ENCODE measurements around the gene FAM186B. TPM values are rescaled to one million over a fixed set of nuclear protein-coding genes. Genes with fewer than 3 reads are reported as not detected.

Gene FAM186B
- total RNA-seq, 1 experiment from 2014 or later, result 0.42 TPM

GRCh38 chr12:49560695-49561094, 44.7 kb downstream of the FAM186B start:
- Histone ChIP-seq H3K4me3 (replicated peaks in 1 of 2; ENCODE audit: low read depth in 1 of 2, low read length in 2 of 2) (no peak overlapping the region), H3K9me2 (ENCODE audit: insufficient read depth) (no peaks in the 10 kb centered on the region), H4K20me1 (ENCODE audit: insufficient read depth) (no peaks in the 10 kb centered on the region), H3K9ac (ENCODE audit: low read length) (no peak overlapping the region), H3K27me3 (ENCODE audit: insufficient read depth, low read length) (no peaks in the 10 kb centered on the region), H3K4me1 (ENCODE audit: control insufficient read depth in 1 of 2, insufficient read depth in 2 of 2, low read length in 2 of 2) (no peaks in the 10 kb centered on the region), H2AFZ (ENCODE audit: low read depth, low read length, poor library complexity, severe bottlenecking) (no peak overlapping the region), H3K79me2 (ENCODE audit: insufficient read depth, low read length) (peaks cover 10% of the 10 kb centered on the region; the same call in 1 of the 2 replicates), H3K4me2 (ENCODE audit: low read length) (no peak overlapping the region), H3K27ac (ENCODE audit: low read depth, low read length) (no peak overlapping the region), H3K36me3 (ENCODE audit: control insufficient read depth in 1 of 2, insufficient read depth in 2 of 2, low read length in 2 of 2) (peaks cover 18 to 60% of the 10 kb centered on the region in 2 experiments), H3K9me3 (ENCODE audit: control insufficient read depth in 1 of 2, insufficient read depth in 1 of 2, low read depth in 1 of 2, low read length in 2 of 2) (no peaks in the 10 kb centered on the region)
- ATAC-seq (no peak), DNase-seq (ENCODE audit: low read depth, low spot score) (no peak)
- POLR2A ChIA-PET, result no interaction called here
- no peak for TF ChIP-seq ELF1 (IDR thresholded peaks at IDR 0.05; ENCODE audit: borderline replicate concordance, low read depth)
- TF ChIP-seq MAX (IDR thresholded peaks at IDR 0.05), result no peak
- no peak for TF ChIP-seq RAD21 (IDR thresholded peaks at IDR 0.05; ENCODE audit: low read depth)
- RAD21 ChIA-PET (ENCODE audit: low non-redundant PET in 1 of 2, low total read pairs in 2 of 2, uncharacterized antibody in 2 of 2, unreplicated experiment in 2 of 2), result no interaction called here
- intact Hi-C loops (cut with micrococcal nuclease), result no loop called here
- CTCF ChIA-PET, result interaction anchor here (1.3 kb wide), 1 partner anchor 201 kb away, joined by 5 read pairs; no protein-coding TSS in a partner anchor
- no TSS peak for BruUV-seq (replicated peaks)

GRCh38 chr12:49559011-49559675, 46.3 kb downstream of the FAM186B start:
- Histone ChIP-seq H3K9me2 (ENCODE audit: insufficient read depth) (no peaks in the 10 kb centered on the region), H4K20me1 (ENCODE audit: insufficient read depth) (no peaks in the 10 kb centered on the region), H3K4me3 (replicated peaks in 1 of 2; ENCODE audit: low read depth in 1 of 2, low read length in 2 of 2) (no peak overlapping the region), H3K4me1 (ENCODE audit: control insufficient read depth in 1 of 2, insufficient read depth in 2 of 2, low read length in 2 of 2) (no peaks in the 10 kb centered on the region), H3K27ac (ENCODE audit: low read depth, low read length) (no peak overlapping the region), H3K9ac (ENCODE audit: low read length) (no peak overlapping the region), H3K27me3 (ENCODE audit: insufficient read depth, low read length) (no peaks in the 10 kb centered on the region), H2AFZ (ENCODE audit: low read depth, low read length, poor library complexity, severe bottlenecking) (no peak overlapping the region), H3K79me2 (ENCODE audit: insufficient read depth, low read length) (no peaks in the 10 kb centered on the region), H3K4me2 (ENCODE audit: low read length) (no peak overlapping the region), H3K9me3 (ENCODE audit: control insufficient read depth in 1 of 2, insufficient read depth in 1 of 2, low read depth in 1 of 2, low read length in 2 of 2) (no peaks in the 10 kb centered on the region), H3K36me3 (ENCODE audit: control insufficient read depth in 1 of 2, insufficient read depth in 2 of 2, low read length in 2 of 2) (peaks cover 14 to 48% of the 10 kb centered on the region in 2 experiments)
- ChIA-PET POLR2A (no interaction called here), CTCF (no interaction called here), RAD21 (ENCODE audit: low non-redundant PET in 1 of 2, low total read pairs in 2 of 2, uncharacterized antibody in 2 of 2, unreplicated experiment in 2 of 2) (interaction anchor here in 1 of 2 experiments (1.2 kb wide), 1 partner anchor 200 kb away, joined by 3 read pairs; no protein-coding TSS in a partner anchor)
- TF ChIP-seq RAD21 (IDR thresholded peaks at IDR 0.05; ENCODE audit: low read depth) (no peak), CTCF (IDR thresholded peaks at IDR 0.05 in 2 of 3, conservative IDR thresholded peaks at IDR 0.05 in 1 of 3; ENCODE audit: borderline replicate concordance in 1 of 3, insufficient read depth in 1 of 3, low read depth in 2 of 3, low read length in 2 of 3) (no peak), ELF1 (IDR thresholded peaks at IDR 0.05; ENCODE audit: borderline replicate concordance, low read depth) (no peak), YY1 (IDR thresholded peaks at IDR 0.05; ENCODE audit: extremely low read depth, insufficient replicate concordance, low read depth, low read length) (no peak), MAX (IDR thresholded peaks at IDR 0.05) (no peak)
- BruUV-seq (replicated peaks), result no TSS peak
- intact Hi-C loops (cut with micrococcal nuclease), result no loop called here
- no peak for ATAC-seq
- DNase-seq (ENCODE audit: low read depth, low spot score), result no peak
